NCI-H82 treated with DMSO at 0.1 percent for 48 hours (cell line): ENCODE measurements around the gene ROR1.

Experiments
- DNase-seq: peaks from one replicate; lab custom pipeline; 2025; ENCODE audit not compliant: unreplicated experiment; lab: John Stamatoyannopoulos, UW

Gene ROR1

GRCh38 chr1:64126581-64126980, 352.8 kb downstream of the ROR1 start:
- no peak for DNase-seq

DNA sequence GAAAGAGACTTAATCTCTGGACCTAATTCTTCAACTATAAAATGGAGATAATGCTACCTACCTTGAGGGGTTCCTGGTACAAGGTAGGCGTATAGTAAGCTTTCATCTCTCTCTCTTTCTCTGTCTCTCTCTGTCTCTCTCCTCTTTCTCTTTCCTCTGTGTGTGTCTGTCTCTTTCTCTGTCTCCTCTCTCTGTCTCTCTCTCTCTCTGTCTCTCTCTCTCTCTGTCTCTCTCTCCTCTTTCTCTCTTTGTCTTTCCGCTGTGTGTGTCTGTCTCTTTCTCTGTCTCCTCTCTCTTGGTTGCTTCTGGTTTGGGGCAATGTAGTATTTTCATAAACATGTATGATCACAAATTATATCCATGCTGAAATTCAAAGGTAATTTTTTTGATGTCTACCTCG, 353.5 kb downstream of the ROR1 start:
- DNase-seq = no peak

DNA sequence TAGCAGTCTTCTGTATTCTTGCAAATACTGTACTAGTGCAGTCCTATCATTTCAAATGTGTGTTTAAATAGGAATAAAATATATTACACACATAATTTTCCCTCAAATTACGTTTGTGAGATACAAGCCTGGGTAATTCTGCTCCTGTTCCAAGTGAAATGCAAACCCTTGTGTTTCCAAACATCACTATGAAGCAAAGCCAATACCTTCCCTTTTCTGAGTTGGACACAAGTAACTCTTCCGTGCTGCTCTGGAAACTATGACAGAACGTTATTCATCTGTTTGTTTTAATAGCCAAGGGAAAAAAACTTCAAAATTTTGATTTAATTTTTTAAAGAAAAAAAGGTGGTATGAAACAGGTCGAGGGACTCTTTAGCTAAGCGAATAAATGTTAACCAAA, 355.9 kb downstream of the ROR1 start:
- DNase-seq = no peak

- DNase-seq = no peak
Measured at GRCh38 chr1:64131155-64131554, 357.3 kb downstream of the ROR1 start.

- no peak for DNase-seq
Measured at GRCh38 chr1:64133036-64133435, 359.2 kb downstream of the ROR1 start.

- no peak for DNase-seq
Measured at GRCh38 chr1:64135462-64136223, 361.8 kb downstream of the ROR1 start.

- no peak for DNase-seq
Measured at GRCh38 chr1:64136296-64136695, 362.5 kb downstream of the ROR1 start.

DNA sequence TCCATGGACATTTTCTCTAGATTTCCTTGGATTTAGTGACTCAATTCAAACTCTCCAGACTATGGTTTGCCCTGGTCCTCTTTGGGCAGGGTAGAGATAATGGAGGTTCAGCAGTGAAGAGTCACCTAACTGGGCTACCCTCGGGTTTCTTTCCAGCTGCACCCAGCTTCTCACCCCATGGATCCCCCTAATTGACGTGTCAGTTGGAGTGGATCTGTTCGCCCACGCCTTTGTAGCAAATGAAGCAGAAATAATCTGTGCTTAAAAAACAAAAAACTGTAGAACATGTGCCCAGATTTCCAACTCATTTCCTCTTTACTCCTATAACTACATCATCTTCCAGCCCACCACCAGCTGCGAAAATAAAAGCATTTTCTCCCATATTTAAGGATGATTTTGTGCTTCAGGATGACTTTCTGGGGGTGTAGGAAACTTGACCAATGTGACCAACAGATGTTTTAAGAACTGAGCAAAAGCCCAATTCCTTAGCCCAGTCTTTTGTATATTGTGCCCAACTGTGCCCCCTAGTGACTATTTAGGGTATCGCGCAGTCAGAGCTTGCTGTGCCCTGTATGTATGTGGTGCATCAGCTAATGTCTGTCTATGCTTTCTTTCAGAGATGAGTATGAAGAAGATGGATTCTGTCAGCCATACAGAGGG, 363.1 kb downstream of the ROR1 start:
- peak; percentile 45 for DNase-seq

DNA sequence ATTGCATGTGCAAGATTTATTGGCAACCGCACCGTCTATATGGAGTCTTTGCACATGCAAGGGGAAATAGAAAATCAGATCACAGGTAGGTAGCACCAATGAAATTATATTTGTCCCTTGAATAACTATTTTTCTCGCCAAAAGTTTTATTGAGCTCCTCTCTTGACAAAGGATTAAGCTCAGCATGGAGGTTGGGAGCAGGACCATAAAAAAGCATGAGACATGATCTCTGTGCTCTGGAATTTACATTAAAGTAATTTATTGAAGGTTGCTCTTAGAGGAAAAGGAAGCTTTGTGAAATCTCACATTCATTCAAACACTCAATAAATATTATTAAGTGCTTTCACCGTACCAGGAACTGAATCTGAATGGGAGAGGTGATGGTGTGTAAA, 363.6 kb downstream of the ROR1 start:
- no peak for DNase-seq

GRCh38 chr1:64139877-64140276, 366.1 kb downstream of the ROR1 start:
- no peak for DNase-seq

DNA sequence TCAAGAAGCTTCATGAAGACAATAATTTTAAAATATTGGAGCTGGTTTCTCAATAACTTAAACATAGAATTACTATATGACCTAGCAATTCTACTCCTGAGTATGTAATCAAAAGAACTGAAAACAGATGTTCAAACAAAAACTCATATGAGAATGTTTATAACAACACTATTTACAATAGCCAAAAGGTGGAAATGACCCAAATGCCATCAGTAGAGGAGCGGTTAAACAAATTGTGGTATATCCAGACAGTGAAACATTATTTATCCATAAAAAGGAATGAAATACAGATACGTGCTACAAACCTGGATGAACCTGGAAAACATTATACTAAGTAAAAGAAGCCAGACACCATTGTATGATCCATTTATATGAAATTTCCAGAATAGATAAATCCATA, 366.8 kb downstream of the ROR1 start:
- no peak for DNase-seq

DNA sequence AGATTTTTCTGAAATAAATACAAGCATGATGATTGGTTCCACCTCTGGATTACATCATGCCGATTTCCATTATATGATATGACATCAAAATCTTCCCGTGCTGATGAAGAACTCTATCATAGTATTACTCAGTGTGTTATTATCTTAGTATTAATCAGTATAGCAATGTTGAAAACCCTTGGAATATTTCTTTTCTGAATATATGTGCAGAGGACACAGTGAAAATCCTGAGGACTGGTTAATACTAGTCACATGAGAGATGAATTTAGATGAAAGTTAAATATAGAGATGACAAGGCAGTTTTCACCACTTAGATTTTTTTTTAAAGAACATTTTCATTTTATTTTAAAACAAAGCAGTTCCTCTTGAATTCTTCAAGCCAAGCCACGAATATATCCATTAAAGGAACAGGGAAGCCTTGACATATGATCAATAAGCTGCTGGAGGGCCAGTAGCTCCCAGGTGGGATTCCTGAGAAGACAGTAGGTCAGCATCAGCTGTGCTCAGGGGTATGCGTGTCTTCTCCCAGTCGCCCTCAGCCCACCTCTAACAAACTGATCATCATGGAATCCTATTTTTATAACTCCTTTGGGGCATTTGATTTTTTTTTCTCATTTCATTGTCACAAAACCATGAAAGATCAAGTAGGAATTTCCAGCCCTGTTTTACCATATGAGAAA, 373.4 kb downstream of the ROR1 start:
- DNase-seq = no peak

DNA sequence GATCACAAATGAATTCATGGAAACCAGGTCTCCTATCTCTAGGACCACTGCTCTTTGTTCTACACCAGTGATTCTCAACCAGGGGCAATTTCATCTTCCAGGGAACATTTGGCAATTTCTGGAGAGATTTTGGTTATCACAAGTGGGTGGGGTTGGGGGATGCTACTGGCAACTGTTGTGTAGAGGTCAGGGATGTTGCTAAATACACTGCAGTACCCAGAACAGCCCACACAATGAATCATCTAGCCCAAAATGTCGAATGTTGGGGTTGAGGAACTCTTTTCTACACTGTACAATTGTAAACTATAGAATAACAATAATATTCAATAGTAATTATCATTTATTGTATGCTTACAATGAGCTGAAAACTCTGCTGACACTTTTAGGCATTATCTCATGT, 373.9 kb downstream of the ROR1 start:
- no peak for DNase-seq

DNA sequence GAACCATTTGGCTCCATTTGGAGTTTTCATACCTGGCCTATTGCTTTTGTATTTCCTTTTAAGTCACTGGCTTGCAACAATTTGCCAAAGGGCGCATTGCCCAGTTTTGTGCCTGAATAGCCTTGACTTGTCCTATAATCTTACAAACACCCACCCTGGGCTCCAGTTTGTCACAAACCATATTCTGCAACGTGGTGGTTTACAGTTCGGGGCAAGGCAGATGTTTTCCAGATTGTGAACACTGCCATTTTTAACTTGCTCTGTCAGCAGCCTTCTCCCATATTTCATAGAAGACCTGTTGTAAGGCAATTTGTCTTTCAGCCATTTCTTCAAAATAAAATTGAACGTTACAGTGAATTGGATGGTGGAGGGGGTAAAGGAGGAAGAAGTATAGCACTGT, 376.4 kb downstream of the ROR1 start:
- no peak for DNase-seq

DNA sequence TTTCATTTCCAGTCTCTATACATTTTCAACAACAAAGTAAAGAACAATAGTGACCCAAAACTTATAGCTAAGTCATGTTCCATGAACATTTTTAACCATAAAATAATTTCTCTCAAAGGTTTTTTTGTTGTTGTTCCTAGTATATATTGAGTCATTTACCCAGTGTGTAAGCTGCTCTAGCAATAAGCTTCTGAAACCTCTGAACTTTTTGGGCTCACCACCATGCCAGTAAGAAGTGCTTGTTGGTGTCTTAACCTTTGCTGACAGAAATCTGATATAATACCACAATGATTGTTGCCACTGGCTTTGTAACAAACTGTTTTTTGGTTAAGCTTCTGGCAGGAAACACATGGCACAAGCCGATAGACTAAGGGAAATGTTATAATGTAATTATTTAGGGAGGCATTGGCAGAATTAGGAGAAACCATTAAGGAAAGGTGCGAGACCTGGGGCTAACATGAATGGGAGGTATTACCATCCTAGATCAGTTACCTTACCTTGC, 377.0 kb downstream of the ROR1 start:
- DNase-seq = no peak

DNA sequence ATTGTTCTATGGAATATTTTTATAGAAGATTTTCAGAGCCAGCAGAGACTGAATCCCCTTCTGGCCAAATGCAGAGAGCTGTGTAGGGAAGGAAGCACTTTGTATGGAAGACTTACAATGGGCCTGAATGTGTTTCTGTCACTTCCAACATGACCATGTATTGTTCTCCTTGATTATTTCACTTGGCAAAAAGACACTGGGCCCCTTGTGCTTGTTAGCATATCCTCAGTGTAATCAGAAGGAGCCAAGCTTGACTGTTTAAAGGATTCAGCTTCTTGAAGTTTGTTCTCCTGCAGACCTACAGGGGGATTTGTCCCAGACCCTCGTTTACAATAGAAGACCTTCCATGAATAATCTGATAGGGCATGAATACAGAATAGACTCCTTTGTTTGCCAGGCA, 381.5 kb downstream of the ROR1 start:
- no peak for DNase-seq

GRCh38 chr1:64161357-64161941, 387.6 kb downstream of the ROR1 start:
- DNase-seq = no peak

DNA sequence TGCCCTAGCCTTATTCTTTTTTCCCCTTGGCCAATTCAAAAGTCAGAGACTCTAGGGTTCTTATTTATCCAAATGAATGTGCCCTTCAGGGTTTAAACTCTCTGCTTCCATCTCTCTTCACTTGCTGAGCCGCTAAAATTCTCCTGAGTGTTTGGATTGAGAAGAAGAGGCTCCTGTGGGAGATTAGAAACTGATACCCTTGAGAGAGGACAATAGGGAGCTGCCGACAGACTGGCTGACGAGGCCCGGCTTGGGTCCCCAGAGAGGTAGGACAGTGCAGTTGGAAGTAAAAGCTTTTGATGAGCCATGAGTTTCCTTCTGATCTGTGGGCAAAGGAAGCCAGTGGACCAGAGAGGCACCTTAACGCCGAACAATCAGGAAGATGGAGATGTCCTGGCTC, 388.3 kb downstream of the ROR1 start:
- DNase-seq = peak; percentile 14

DNA sequence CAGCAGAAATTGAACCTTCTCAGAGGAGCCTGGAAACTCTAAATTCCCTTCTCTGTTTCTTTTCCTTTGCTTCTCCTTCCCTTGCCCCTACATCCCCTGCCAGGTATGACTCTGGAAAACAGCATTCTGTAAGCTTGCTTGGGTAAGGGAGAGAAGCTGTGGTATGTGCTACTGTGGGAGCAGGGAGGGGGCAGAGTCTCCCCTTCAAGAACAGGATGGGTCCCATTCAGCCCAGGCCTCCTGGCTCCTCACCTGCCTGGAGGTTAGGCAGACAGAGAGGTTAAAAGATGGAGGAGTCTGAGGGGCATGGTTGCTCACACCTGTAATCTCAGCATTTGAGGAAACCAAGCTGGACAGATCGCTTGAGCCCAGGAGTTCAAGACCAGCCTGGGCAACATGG, 389.0 kb downstream of the ROR1 start:
- no peak for DNase-seq

GRCh38 chr1:64163431-64163830, 389.6 kb downstream of the ROR1 start:
- DNase-seq = no peak

DNA sequence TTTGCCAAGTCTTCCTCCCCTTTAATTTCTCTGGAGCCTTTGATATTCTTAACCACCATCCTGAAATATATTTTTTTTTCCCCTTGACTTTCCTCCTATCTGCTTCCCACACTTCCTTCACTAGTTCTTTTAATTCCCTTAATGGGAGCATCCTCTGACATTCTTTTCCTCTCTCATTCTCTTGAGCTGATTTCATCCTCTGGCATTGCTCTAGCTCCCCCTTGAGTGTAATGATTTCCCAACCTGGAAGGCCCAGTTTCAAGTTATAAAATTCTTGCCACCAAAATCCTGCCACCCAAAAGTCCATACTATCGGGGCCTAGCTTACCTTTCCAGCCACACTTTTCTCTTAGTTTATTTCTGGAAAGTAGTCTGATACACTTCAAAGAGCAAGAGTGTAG, 390.2 kb downstream of the ROR1 start:
- DNase-seq = no peak

DNA sequence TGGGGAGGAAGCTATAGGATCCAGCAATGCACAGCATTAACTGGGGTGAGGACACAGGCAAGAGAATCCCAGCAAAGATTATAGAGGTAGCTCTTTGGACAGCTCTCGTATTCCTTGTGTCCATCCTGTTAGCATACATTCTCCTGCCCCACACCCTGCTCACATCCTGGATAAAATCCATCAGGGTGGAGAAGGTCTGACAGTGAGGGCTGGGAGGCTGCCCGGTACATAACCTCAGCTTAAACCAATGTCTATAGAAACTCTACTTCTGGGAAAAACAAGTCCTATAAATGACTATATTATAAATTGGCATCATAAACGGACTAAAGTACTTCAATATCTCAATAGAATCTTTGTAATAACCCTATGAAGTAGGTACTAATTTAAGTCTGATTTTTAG, 392.8 kb downstream of the ROR1 start:
- no peak for DNase-seq
